22Rv1 (cell line): ENCODE results near the gene TRPM3.

Source experiments
- ZFX ChIP-seq: fragments of 450-650 bp; IDR thresholded peaks from 2 replicates; pipeline ENCODE4 v1.6.1; 2017; ENCODE audit warnings: antibody characterized with exemption, borderline replicate concordance
- TF ChIP-seq, protein P1 (sequence below): fragments of 450-650 bp; IDR thresholded peaks from 2 replicates; pipeline ENCODE4 v1.5.1; 2017; ENCODE audit warnings: mild to moderate bottlenecking

DNA sequence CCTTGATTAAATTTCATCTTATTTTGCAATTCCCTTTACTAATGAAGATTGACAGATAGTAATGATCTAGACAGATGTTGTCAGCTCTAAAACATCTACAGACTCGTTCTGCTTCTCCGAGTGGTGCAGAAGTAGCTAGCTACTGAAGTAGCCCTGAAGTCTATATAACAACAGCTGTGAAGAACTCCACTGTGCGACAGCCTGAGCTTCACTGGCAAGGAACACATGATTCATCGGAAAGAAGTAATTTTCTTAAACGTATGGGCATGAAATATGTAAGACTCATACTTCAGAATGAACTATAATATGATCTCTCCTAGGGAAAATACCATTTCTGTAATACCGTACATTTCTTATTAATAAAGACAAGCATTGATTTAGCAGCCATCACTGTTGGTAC, 96.2 kb downstream of the TRPM3 start:
- TF ChIP-seq, protein P1, sequence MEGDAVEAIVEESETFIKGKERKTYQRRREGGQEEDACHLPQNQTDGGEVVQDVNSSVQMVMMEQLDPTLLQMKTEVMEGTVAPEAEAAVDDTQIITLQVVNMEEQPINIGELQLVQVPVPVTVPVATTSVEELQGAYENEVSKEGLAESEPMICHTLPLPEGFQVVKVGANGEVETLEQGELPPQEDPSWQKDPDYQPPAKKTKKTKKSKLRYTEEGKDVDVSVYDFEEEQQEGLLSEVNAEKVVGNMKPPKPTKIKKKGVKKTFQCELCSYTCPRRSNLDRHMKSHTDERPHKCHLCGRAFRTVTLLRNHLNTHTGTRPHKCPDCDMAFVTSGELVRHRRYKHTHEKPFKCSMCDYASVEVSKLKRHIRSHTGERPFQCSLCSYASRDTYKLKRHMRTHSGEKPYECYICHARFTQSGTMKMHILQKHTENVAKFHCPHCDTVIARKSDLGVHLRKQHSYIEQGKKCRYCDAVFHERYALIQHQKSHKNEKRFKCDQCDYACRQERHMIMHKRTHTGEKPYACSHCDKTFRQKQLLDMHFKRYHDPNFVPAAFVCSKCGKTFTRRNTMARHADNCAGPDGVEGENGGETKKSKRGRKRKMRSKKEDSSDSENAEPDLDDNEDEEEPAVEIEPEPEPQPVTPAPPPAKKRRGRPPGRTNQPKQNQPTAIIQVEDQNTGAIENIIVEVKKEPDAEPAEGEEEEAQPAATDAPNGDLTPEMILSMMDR, result no peak
- no peak for TF ChIP-seq ZFX
